ENCODE data around the gene TIMM29. TPM values are rescaled to one million over a fixed set of nuclear protein-coding genes. Genes with fewer than 3 reads are reported as not detected.

TIMM29 gene
- 6.7 and 9.1 TPM in 2 replicates for polyA plus RNA-seq (2011; rRNA removed)
- 4.6 and 5.5 TPM in 2 replicates for polyA minus RNA-seq (2011; rRNA and poly(A)+ RNA removed)

GRCh38 chr19:10928563-10929401, at the start of gene TIMM29, which contains the start of gene YIPF2:
Gene TIMM29, plus strand, starts transcription at chr19:10928811. Its CDS starts 12 bp downstream, at chr19:10928823.
Gene YIPF2, minus strand, starts transcription at chr19:10928639. Its CDS starts 229 bp downstream, at chr19:10928410.
- Histone ChIP-seq H3K36me3 (ENCODE audit: control insufficient read depth, insufficient read depth, low read length) (peaks cover 15% of the 10 kb centered on the region), H3K27me3 (ENCODE audit: control insufficient read depth, insufficient read depth, low read length) (no peaks in the 10 kb centered on the region), H3K4me3 (ENCODE audit: low read depth, low read length) (peak within 1 kb of the TSS; percentile 94)
- TF ChIP-seq, protein P1, sequence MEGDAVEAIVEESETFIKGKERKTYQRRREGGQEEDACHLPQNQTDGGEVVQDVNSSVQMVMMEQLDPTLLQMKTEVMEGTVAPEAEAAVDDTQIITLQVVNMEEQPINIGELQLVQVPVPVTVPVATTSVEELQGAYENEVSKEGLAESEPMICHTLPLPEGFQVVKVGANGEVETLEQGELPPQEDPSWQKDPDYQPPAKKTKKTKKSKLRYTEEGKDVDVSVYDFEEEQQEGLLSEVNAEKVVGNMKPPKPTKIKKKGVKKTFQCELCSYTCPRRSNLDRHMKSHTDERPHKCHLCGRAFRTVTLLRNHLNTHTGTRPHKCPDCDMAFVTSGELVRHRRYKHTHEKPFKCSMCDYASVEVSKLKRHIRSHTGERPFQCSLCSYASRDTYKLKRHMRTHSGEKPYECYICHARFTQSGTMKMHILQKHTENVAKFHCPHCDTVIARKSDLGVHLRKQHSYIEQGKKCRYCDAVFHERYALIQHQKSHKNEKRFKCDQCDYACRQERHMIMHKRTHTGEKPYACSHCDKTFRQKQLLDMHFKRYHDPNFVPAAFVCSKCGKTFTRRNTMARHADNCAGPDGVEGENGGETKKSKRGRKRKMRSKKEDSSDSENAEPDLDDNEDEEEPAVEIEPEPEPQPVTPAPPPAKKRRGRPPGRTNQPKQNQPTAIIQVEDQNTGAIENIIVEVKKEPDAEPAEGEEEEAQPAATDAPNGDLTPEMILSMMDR (IDR thresholded peaks at IDR 0.05; ENCODE audit: insufficient read depth, low read depth, low read length): no peak
- CTCF ChIA-PET: interaction anchor here (1.5 kb wide), 1 partner anchor 81 kb away, joined by 4 read pairs; no protein-coding TSS in a partner anchor
- POLR2A ChIA-PET: no interaction called here
- peak; percentile 88 for DNase-seq (ENCODE audit: low read depth)

DNA sequence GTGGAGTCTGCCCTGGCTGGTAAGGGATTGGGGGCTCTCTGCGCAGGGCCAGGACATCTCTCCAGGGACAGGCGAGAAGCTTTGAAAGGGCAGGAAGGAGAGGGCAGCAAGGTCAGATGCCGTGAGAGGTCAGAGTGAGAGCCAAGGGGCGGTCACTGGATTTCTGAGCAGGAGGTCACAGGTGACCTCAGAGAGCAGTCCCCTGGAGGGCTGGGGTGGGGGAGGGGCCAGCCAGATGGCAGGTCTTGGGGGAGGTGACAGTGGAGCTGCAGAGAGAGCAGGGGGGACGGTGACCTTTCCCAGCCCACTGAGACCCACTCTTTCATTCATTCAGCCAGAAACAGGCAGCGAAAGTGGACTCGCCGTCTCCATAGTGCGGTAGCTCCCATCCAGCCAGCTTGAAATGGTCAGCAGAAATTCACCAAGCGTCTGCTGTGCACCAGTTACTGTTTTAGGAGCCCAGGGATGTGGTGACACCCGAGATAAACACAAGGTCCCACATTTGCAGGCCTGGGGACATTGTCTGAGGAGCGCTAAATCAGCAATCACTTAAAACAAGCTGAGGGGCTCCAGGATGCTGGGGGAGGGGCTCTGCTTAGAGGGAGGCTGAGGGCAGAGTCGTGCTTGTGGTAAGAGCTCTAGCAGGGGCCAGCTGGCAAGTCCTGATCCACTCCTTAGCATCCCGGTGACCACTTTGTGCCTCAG, 47.1 kb upstream of the TIMM29 start:
- Histone ChIP-seq H3K36me3 (ENCODE audit: control insufficient read depth, insufficient read depth, low read length) (no peaks in the 10 kb centered on the region), H3K4me3 (ENCODE audit: low read depth, low read length) (no peak overlapping the region), H3K27me3 (ENCODE audit: control insufficient read depth, insufficient read depth, low read length) (no peaks in the 10 kb centered on the region)
- DNase-seq (ENCODE audit: low read depth): no peak
- CTCF ChIA-PET: interaction anchor here (0.6 to 2.9 kb wide), 4 partner anchors 9 to 55 kb away, joined by 3 to 13 read pairs (median 8); no protein-coding TSS in a partner anchor
- TF ChIP-seq, protein P1 (IDR thresholded peaks at IDR 0.05; ENCODE audit: insufficient read depth, low read depth, low read length): no peak
- POLR2A ChIA-PET: no interaction called here

GRCh38 chr19:10882108-10882457, 46.5 kb upstream of the TIMM29 start:
- ChIA-PET CTCF (interaction anchor here (1.4 to 2.9 kb wide), 3 partner anchors 9 to 54 kb away, joined by 4 to 13 read pairs (median 13); no protein-coding TSS in a partner anchor), POLR2A (no interaction called here)
- Histone ChIP-seq H3K36me3 (ENCODE audit: control insufficient read depth, insufficient read depth, low read length) (no peaks in the 10 kb centered on the region), H3K27me3 (ENCODE audit: control insufficient read depth, insufficient read depth, low read length) (no peaks in the 10 kb centered on the region), H3K4me3 (ENCODE audit: low read depth, low read length) (no peak overlapping the region)
- TF ChIP-seq, protein P1 (IDR thresholded peaks at IDR 0.05; ENCODE audit: insufficient read depth, low read depth, low read length): no peak
- DNase-seq (ENCODE audit: low read depth): no peak

DNA sequence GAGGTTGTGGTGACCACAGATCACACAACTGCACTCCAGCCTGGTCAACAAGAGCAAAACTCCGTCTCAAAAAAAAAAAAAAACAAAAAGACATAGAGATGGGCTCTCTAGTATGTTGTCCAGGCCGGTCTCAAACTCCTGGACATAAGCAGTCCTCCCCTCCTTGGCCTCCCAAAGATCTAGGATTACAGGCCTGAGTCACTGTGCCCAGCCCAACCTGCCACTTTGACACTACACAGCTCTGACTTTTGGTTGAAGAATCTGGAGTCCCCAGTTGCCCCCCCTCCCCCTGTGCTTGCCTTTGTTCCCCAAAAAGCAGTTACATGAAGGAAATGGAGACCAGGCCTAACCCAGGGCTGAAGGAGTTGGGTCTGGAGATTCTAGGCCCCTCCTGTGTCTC, 44.3 kb upstream of the TIMM29 start:
- POLR2A ChIA-PET: no interaction called here
- TF ChIP-seq, protein P1 (IDR thresholded peaks at IDR 0.05; ENCODE audit: insufficient read depth, low read depth, low read length): no peak
- Histone ChIP-seq H3K36me3 (ENCODE audit: control insufficient read depth, insufficient read depth, low read length) (no peaks in the 10 kb centered on the region; the same call in 1 of the 2 replicates), H3K27me3 (ENCODE audit: control insufficient read depth, insufficient read depth, low read length) (no peaks in the 10 kb centered on the region), H3K4me3 (ENCODE audit: low read depth, low read length) (no peak overlapping the region)
- CTCF ChIA-PET: interaction anchor here (0.5 to 1.5 kb wide), 3 partner anchors 10 to 14 kb away, joined by 4 to 6 read pairs (median 4); partner anchors contain the start of gene CARM1
- DNase-seq (ENCODE audit: low read depth): peak; percentile 37
